A549 (cell line): Measurements from ENCODE around the gene GPS2.

Experiments
- CEBPB ChIP-seq, 2 experiments: fragments of >200 bp in 1 of 2; sonication (Bioruptor Twin) in 1 of 2; formaldehyde crosslinking in 1 of 2; IDR thresholded peaks; 2 replicates each; pipeline ENCODE4 v1.6.1; 2012 to 2016
- CHD4 ChIP-seq: fragments of 200-600 bp; sonication (generic); IDR thresholded peaks from 2 replicates; pipeline ENCODE4 v1.6.1; 2016; ENCODE audit warnings: antibody characterized with exemption, mild to moderate bottlenecking, borderline replicate concordance
- CTCF ChIP-seq: fragments of >200 bp; sonication (Bioruptor Twin); formaldehyde crosslinking; IDR thresholded peaks from 3 replicates; pipeline ENCODE4 v1.5.1; 2016
- EP300 ChIP-seq, 2 experiments: fragments of >200 bp; sonication (Bioruptor Twin); formaldehyde crosslinking; IDR thresholded peaks; 2 replicates in 1 of 2; 3 replicates in 1 of 2; pipeline ENCODE4 v1.6.1; 2016 to 2017
- HDAC2 ChIP-seq: fragments of 200-600 bp; sonication (generic); IDR thresholded peaks from 2 replicates; pipeline ENCODE4 v1.6.1; 2016
- PBX3 ChIP-seq: IDR thresholded peaks from 2 replicates; pipeline ENCODE4 v1.6.1; 2012
- PHF8 ChIP-seq: fragments of 200-600 bp; sonication (generic); IDR thresholded peaks from 2 replicates; pipeline ENCODE4 v1.6.1; 2016; ENCODE audit warnings: low read depth, mild to moderate bottlenecking, antibody characterized with exemption, moderate library complexity, borderline replicate concordance
- POLR2A ChIP-seq: IDR thresholded peaks from 2 replicates; pipeline ENCODE4 v1.6.1; 2012; ENCODE audit warnings: mild to moderate bottlenecking, low read length
- RAD21 ChIP-seq, 2 experiments: fragments of >200 bp in 1 of 2; sonication (Bioruptor Twin) in 1 of 2; formaldehyde crosslinking in 1 of 2; IDR thresholded peaks in 1 of 2; conservative IDR thresholded peaks in 1 of 2; 2 replicates in 1 of 2; 3 replicates in 1 of 2; pipeline ENCODE4 v1.6.1; 2012 to 2018; ENCODE audit warnings: inconsistent platforms in 1 of 2
- REST ChIP-seq: fragments of 200-600 bp; sonication (generic); IDR thresholded peaks from 2 replicates; pipeline ENCODE4 v1.6.1; 2016; ENCODE audit warnings: antibody characterized with exemption, mild to moderate bottlenecking, moderate library complexity
- TF ChIP-seq, protein P1 (sequence below): IDR thresholded peaks from 2 replicates; pipeline ENCODE4 v1.6.1; 2012
- TF ChIP-seq, protein P2 (sequence below): fragments of 450-650 bp; IDR thresholded peaks from 2 replicates; pipeline ENCODE4 v1.6.1; 2014; ENCODE audit warnings: antibody characterized with exemption

DNA sequence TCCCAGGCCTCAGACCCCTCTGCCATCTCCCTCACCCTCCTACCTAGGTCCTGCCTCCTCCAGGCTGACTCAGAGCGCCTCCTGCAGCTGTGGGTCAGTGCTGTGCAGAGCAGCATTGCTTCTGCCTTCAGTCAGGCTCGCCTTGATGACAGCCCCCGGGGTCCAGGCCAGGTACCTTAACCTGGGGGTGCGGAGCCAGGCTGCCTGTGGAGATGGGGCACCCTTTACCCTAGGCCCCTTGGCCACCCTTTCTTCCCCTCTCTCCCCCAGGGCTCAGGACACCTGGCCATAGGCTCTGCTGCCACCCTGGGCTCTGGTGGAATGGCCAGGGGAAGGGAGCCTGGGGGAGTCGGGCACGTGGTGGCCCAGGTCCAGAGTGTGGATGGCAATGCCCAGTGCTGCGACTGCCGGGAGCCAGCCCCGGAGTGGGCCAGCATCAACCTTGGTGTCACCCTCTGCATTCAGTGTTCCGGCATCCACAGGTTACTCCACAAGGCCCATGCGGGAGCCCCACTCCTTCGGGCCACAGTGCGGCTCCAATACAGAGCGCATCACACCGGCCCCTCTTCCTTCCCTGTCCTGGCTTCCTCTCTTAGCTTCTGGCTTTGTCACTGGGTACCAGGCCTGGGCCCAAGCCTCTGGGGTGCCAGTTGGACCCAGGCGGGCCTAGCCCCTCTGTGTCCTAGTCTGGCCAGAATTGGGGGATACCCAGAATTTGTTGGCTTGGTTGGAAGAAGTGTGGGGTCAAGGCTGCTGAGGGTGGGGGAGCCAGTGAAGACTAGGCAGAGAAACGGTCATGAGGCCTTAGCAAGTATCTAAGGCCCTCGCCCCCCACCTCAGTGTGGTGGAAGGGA lies 31.8 kb upstream of the GPS2 start:
- TF ChIP-seq EP300 (IDR thresholded peaks at IDR 0.05) (no peak), CTCF (no peak), PBX3 (no peak; the same call in 1 of the 2 replicates), REST (no peak), HDAC2 (no peak), CEBPB (IDR thresholded peaks at IDR 0.05) (no peak), PHF8 (no peak), POLR2A (no peak), CHD4 (no peak), RAD21 (conservative IDR thresholded peaks at IDR 0.05 in 1 of 2, IDR thresholded peaks at IDR 0.05 in 1 of 2) (no peak)
- TF ChIP-seq, protein P1, sequence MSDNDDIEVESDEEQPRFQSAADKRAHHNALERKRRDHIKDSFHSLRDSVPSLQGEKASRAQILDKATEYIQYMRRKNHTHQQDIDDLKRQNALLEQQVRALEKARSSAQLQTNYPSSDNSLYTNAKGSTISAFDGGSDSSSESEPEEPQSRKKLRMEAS = no peak
- TF ChIP-seq, protein P2, sequence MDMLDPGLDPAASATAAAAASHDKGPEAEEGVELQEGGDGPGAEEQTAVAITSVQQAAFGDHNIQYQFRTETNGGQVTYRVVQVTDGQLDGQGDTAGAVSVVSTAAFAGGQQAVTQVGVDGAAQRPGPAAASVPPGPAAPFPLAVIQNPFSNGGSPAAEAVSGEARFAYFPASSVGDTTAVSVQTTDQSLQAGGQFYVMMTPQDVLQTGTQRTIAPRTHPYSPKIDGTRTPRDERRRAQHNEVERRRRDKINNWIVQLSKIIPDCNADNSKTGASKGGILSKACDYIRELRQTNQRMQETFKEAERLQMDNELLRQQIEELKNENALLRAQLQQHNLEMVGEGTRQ = no peak
